ENCODE measurements around the gene DIP2A.

DNA sequence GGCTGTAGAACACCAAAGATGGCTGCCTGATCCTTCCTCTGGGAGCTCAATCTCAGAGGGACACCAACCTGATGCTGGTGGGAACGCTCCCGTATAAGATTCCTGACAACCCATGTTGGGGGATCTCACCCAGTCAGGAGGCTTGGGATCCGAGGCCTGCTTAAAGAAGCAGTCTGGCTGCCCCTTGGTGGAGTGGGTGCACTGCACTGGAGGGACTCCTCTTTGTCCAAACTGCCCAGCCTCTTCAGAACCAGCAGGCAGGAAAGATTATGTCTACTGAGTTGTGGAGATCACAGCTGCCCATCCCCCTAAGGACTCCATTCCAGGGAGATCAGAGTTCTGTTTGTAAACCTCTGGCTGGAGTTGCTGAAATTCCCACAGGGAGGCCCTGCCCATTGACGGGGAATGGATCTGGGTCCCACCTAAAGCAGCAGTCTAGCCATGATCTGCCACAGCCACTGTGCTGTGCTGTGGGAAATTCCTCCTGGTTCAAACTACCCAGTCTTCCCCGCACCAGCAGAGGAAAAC lies 123.2 kb downstream of the DIP2A start:
- TF ChIP-seq POLR2AphosphoS5 (IDR thresholded peaks at IDR 0.05; ENCODE audit: low read depth, low read length) (no peak), POLR2A (IDR thresholded peaks at IDR 0.05; ENCODE audit: low read depth, low read length) (no peak), TAF1 (IDR thresholded peaks at IDR 0.05; ENCODE audit: borderline replicate concordance, low read depth, low read length) (no peak)

All from GM12892 (cell line).